OCI-LY3 (cell line): Measurements from ENCODE around the gene CISH.

ENCODE experiments used
- H2AFZ ChIP-seq: fragments of 200-600, 300-600 bp; shearing (Covaris generic); 2 replicates; pipeline ENCODE4 v1.6.0; 2014; ENCODE audit warnings: antibody characterized with exemption, low read depth, low read length
- H3K27ac ChIP-seq: fragments of 200-600, 300-600 bp; sonication (generic); 2 replicates; pipeline ENCODE4 v1.5.1; 2014; ENCODE audit warnings: mild to moderate bottlenecking, low read length, moderate library complexity, mixed read lengths
- H3K27me3 ChIP-seq: fragments of 200-600, 300-600 bp; sonication (generic); 2 replicates; pipeline ENCODE4 v1.6.1; 2014; ENCODE audit warnings: low read depth, low read length, mixed read lengths
- H3K36me3 ChIP-seq: fragments of 200-600, 300-600 bp; sonication (generic); replicated peaks from 2 replicates; pipeline ENCODE3; 2014; ENCODE audit warnings: low read depth, low read length, mixed read lengths
- H3K4me1 ChIP-seq: fragments of 300-600, 200-600 bp; sonication (generic); 2 replicates; pipeline ENCODE4 v1.6.1; 2014; ENCODE audit warnings: low read length, mixed read lengths
- H3K4me2 ChIP-seq: fragments of 200-600, 300-600 bp; sonication (generic); 2 replicates; pipeline ENCODE4 v1.6.1; 2014; ENCODE audit warnings: low read length, mixed read lengths
- H3K4me3 ChIP-seq: fragments of 300-600, 200-600 bp; sonication (generic); 2 replicates; pipeline ENCODE4 v1.5.1; 2014; ENCODE audit warnings: antibody characterized with exemption, mild to moderate bottlenecking, low read length, moderate library complexity
- H3K79me2 ChIP-seq: fragments of 300-600, 200-600 bp; shearing (Covaris generic); 2 replicates; pipeline ENCODE4 v1.6.1; 2014; ENCODE audit warnings: mild to moderate bottlenecking, low read length, mixed read lengths
- H3K9ac ChIP-seq: fragments of 300-600, 200-600 bp; shearing (Covaris generic); 2 replicates; pipeline ENCODE4 v1.6.0; 2014; ENCODE audit warnings: mild to moderate bottlenecking, low read length, moderate library complexity
- H3K9me3 ChIP-seq: fragments of 200-600, 300-600 bp; shearing (Covaris generic); 2 replicates; pipeline ENCODE4 v1.6.1; 2014; ENCODE audit warnings: low read length, mixed read lengths; ENCODE audit not compliant: insufficient read depth
- H4K20me1 ChIP-seq: fragments of 200-600, 300-600 bp; sonication (generic); 2 replicates; pipeline ENCODE4 v1.6.1; 2016; ENCODE audit warnings: low read length, mixed read lengths; ENCODE audit not compliant: insufficient read depth
- EZH2phosphoT487 ChIP-seq: fragments of 200-600 bp; shearing (Covaris generic); IDR thresholded peaks from 2 replicates; pipeline ENCODE4 v1.6.1; 2018; ENCODE audit warnings: antibody characterized with exemption, mixed run types, low read depth
- TF ChIP-seq, protein P1 (sequence below): fragments of 200-600, 300-600 bp; sonication (generic); IDR thresholded peaks from 2 replicates; pipeline ENCODE4 v1.5.1; 2014; ENCODE audit warnings: antibody characterized with exemption, low read length, low read depth

Gene CISH

DNA sequence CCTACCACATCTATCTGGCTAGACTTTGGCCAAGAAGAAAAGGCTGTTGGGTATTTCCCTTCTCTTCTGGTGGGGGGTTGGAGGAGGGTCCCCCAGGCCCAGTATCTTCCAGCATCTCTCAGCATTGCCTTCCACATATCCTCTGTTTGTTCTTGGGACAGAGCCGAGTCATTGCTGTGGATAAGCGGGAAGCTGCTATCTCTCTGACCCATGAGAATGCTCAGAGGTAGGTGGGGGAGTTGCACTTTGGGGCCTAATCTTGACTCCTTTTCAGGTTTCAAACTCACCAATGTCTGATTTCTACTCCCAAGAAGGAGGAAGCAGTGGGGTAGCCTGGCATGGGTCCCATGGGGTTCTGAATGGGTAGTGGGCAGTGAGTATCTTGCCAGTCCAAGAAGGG lies 34.2 kb downstream of the CISH start:
- TF ChIP-seq EZH2phosphoT487: no peak
- TF ChIP-seq, protein P1, sequence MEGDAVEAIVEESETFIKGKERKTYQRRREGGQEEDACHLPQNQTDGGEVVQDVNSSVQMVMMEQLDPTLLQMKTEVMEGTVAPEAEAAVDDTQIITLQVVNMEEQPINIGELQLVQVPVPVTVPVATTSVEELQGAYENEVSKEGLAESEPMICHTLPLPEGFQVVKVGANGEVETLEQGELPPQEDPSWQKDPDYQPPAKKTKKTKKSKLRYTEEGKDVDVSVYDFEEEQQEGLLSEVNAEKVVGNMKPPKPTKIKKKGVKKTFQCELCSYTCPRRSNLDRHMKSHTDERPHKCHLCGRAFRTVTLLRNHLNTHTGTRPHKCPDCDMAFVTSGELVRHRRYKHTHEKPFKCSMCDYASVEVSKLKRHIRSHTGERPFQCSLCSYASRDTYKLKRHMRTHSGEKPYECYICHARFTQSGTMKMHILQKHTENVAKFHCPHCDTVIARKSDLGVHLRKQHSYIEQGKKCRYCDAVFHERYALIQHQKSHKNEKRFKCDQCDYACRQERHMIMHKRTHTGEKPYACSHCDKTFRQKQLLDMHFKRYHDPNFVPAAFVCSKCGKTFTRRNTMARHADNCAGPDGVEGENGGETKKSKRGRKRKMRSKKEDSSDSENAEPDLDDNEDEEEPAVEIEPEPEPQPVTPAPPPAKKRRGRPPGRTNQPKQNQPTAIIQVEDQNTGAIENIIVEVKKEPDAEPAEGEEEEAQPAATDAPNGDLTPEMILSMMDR: no peak
- Histone ChIP-seq H4K20me1 (no peaks in the 10 kb centered on the region), H3K4me3 (no peak overlapping the region), H3K4me2 (no peak overlapping the region), H2AFZ (no peak overlapping the region), H3K9ac (no peak overlapping the region), H3K27ac (no peak overlapping the region), H3K79me2 (no peaks in the 10 kb centered on the region), H3K4me1 (0 out of 2 replicates have a peak, but pooled peaks cover under 1% of the 10 kb centered on the region), H3K27me3 (no peaks in the 10 kb centered on the region), H3K36me3 (peaks cover 13% of the 10 kb centered on the region), H3K9me3 (no peaks in the 10 kb centered on the region)

DNA sequence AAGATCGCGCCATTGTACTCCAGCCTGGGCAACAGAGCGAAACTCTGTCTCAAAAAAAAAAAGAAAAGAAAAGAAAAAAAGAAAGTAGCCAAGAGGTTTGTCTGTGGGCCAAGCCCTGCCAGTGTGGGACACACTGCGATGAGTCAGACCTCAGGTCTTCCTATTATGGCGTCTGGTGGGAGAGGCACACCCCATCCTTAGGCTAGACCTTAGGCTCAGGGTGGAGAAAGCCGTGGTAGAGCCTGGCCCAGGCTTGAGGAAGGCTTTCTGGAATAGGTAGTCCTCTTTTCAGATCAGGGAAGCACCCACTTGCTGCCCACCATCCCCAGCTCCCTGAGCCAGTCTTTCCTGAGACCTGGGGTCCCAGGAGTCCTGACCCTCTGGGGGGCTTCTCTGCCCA lies 36.2 kb downstream of the CISH start:
- Histone ChIP-seq H3K27ac (no peak overlapping the region), H3K36me3 (peaks cover 14% of the 10 kb centered on the region), H3K79me2 (0 out of 2 replicates have a peak, but pooled peaks cover 3% of the 10 kb centered on the region), H4K20me1 (no peaks in the 10 kb centered on the region), H3K4me3 (no peak overlapping the region), H3K4me2 (no peak overlapping the region), H3K9ac (no peak overlapping the region), H3K27me3 (no peaks in the 10 kb centered on the region), H2AFZ (no peak overlapping the region), H3K9me3 (no peaks in the 10 kb centered on the region), H3K4me1 (peaks cover 5% of the 10 kb centered on the region)
- TF ChIP-seq, protein P1: no peak
- TF ChIP-seq EZH2phosphoT487: no peak

DNA sequence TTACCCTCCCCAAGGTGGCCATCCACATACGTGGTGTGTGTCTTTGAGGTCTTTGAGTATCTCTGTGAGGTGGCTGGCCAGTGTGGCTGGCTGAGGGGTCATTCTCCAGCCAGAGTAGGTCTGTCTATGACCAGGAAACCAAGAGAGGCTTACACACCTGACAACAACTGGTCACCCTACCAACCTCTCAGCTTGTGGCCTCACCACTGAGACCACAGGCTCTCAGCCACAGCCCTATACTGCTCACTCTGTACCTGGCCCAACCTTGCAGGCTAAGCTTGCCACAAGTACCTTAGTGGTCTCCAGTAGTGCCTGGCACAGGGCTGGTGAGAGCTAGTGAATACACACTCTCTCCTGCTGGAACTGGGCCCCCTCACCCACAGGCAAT lies 37.1 kb downstream of the CISH start:
- no peak overlapping the region for H3K27ac ChIP-seq
- H3K36me3 ChIP-seq: peaks cover 10% of the 10 kb centered on the region
- H2AFZ ChIP-seq: no peak overlapping the region
- no peaks in the 10 kb centered on the region for H3K9me3 ChIP-seq
- TF ChIP-seq, protein P1: no peak
- no peak for TF ChIP-seq EZH2phosphoT487
- peaks cover 10% of the 10 kb centered on the region; the same call in 1 of the 2 replicates for H3K79me2 ChIP-seq
- H3K4me1 ChIP-seq: peaks cover 10% of the 10 kb centered on the region
- no peaks in the 10 kb centered on the region for H3K27me3 ChIP-seq
- no peaks in the 10 kb centered on the region for H4K20me1 ChIP-seq
- no peak overlapping the region for H3K4me3 ChIP-seq
- H3K4me2 ChIP-seq: no peak overlapping the region
- no peak overlapping the region for H3K9ac ChIP-seq

DNA sequence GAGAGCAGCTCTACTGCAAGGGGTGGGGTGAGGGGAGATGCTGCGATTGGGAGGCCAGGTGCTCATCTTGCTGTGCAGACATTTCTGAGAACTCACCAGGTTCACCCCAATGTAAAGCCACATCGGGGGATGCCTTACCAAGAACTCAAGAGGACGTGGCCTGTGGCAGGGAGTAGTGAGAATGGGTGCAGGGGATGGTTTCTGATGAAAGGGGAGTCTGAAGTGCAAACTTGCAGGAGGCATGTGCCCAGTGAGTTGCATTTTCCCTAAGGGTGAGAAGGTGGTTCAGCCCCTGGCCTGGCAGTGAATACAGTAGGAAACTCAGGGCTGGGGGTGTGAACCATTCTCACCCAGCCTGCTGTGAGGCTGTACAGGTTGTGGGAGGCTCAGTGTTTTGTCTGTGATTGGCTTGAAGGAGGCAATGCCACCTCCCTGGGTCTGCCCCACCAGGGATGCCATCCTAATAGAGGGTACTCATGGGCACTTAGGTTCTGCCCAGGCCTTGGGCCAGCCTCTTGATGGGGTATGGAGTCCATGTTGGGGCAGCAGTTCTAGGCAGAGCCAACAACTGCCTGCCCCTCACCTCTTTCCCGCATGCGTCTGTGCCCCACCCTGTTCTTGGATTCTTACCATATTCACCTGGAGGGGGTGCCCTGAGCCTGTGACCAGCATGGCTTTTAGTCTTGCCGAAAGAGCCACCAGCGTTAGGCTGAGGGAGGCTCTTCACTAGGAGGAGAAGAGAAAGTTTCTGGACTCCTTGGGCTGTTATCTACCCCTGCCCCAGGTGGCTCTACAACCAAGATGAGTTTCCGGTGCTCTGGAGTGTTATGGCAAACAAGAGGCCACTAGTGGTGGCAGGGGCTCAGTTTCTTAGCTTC lies 37.8 kb downstream of the CISH start:
- H3K9me3 ChIP-seq: no peaks in the 10 kb centered on the region
- no peak overlapping the region for H3K9ac ChIP-seq
- no peak overlapping the region for H3K4me2 ChIP-seq
- peaks cover 10% of the 10 kb centered on the region; the same call in 1 of the 2 replicates for H3K79me2 ChIP-seq
- H3K27me3 ChIP-seq: no peaks in the 10 kb centered on the region
- H3K27ac ChIP-seq: no peak overlapping the region
- H2AFZ ChIP-seq: no peak overlapping the region
- peaks cover 10% of the 10 kb centered on the region for H3K36me3 ChIP-seq
- H3K4me3 ChIP-seq: no peak overlapping the region
- H3K4me1 ChIP-seq: peaks cover 10% of the 10 kb centered on the region
- H4K20me1 ChIP-seq: no peaks in the 10 kb centered on the region
- no peak for TF ChIP-seq EZH2phosphoT487
- TF ChIP-seq, protein P1: no peak
